Natural killer cell (primary cell): ENCODE measurements around the gene HOXC9. TPM values are rescaled to one million over a fixed set of nuclear protein-coding genes. Genes with fewer than 3 reads are reported as not detected.

Experiments
- ATAC-seq, 3 donors: fragments of 150-1000 bp in 2 of 3; fragments of 200-7000 bp in 1 of 3; cut with Tn5 transposase; 1 replicate in 1 of 3; 2 replicates in 2 of 3; pipeline ENCODE4 v1.10.0; 2021; ENCODE audit warnings: mild to moderate bottlenecking in 2 of 3, moderate library complexity in 2 of 3
- DNase-seq, 2 donors: peaks; one replicate each; pipeline versions ENCODE4 v3.0.0 to v3.0.0-alpha.2; 2013 to 2021; ENCODE audit warnings: mixed read lengths in 1 of 2
- H3K27ac ChIP-seq: one replicate; pipeline ENCODE4 v1.5.1; 2013; ENCODE audit warnings: mild to moderate bottlenecking, low read length
- H3K27me3 ChIP-seq: one replicate; pipeline ENCODE4 v1.6.1; 2013; ENCODE audit warnings: low read length; ENCODE audit not compliant: control insufficient read depth, insufficient read depth
- H3K36me3 ChIP-seq: one replicate; pipeline ENCODE4 v1.6.1; 2013; ENCODE audit warnings: low read length; ENCODE audit not compliant: control insufficient read depth, insufficient read depth
- H3K4me1 ChIP-seq: one replicate; pipeline ENCODE4 v1.6.1; 2013; ENCODE audit warnings: low read length; ENCODE audit not compliant: control insufficient read depth, insufficient read depth
- H3K4me3 ChIP-seq: one replicate; pipeline ENCODE4 v1.5.1; 2013; ENCODE audit warnings: low read length
- H3K9me3 ChIP-seq: one replicate; pipeline ENCODE4 v1.6.1; 2013; ENCODE audit warnings: low read length; ENCODE audit not compliant: control insufficient read depth, insufficient read depth
- H3K27ac Mint-ChIP-seq, 2 donors: one replicate each; pipeline ENCODE4 v1.8.0; 2022; ENCODE audit warnings: mild to moderate bottlenecking in 2 of 2, mixed read lengths in 2 of 2, moderate library complexity in 1 of 2
- H3K27me3 Mint-ChIP-seq, 2 donors: one replicate each; pipeline ENCODE4 v1.8.0; 2022; ENCODE audit warnings: low read depth in 2 of 2, mixed read lengths in 2 of 2
- H3K36me3 Mint-ChIP-seq: one replicate; pipeline ENCODE4 v1.8.0; 2022; ENCODE audit warnings: mixed read lengths
- H3K4me1 Mint-ChIP-seq, 2 donors: one replicate each; pipeline ENCODE4 v1.8.0; 2022; ENCODE audit warnings: mixed read lengths in 2 of 2
- H3K4me3 Mint-ChIP-seq: one replicate; pipeline ENCODE4 v1.8.0; 2022; ENCODE audit warnings: mild to moderate bottlenecking, moderate library complexity, mixed read lengths
- H3K9me3 Mint-ChIP-seq, 2 donors: one replicate each; pipeline ENCODE4 v1.8.0; 2022; ENCODE audit warnings: mixed read lengths in 2 of 2
- CTCF ChIP-seq: fragments of 200-600 bp; IDR thresholded peaks from one replicate; pipeline ENCODE4 v1.8.0; 2022; ENCODE audit warnings: antibody characterized with exemption
- WGBS: methylation state at CpG from one replicate; pipeline ENCODE4 v1.1.7; 2013; ENCODE audit warnings: missing lambda C conversion rate; ENCODE audit not compliant: insufficient coverage; 5-methylcytosine and 5-hydroxymethylcytosine counted together
- intact Hi-C: fragments of 100-400 bp; cut with micrococcal nuclease; formaldehyde crosslinking; loops from one replicate; pipeline ENCODE4 v1.14.2; 2022
- total RNA-seq, 4 donors: library from RNA; stranded (reverse); fragments of 120-200 nt in 1 of 4; gene quantifications; one replicate each; pipeline versions ENCODE4 v1.2.3 to v1.2.4, GENCODE V29; 2013 to 2022

Gene HOXC9
- total RNA-seq, 3 donors from 2014 or later (not counting 1 experiment from before 2014, with no cell fraction given) = not detected

GRCh38 chr12:54045401-54045800 is 45.4 kb downstream of the HOXC9 start:
- Mint-ChIP-seq H3K36me3 (no peaks in the 10 kb centered on the region), H3K4me3 (no peak overlapping the region), H3K4me1 (peaks cover 8 to 18% of the 10 kb centered on the region in 2 donors), H3K9me3 (no peaks in the 10 kb centered on the region), H3K27ac (no peak overlapping the region), H3K27me3 (peaks cover 90 to 93% of the 10 kb centered on the region in 2 donors)
- TF ChIP-seq CTCF = no peak
- no peak for DNase-seq
- intact Hi-C loops = no loop called here
- ATAC-seq = no peak
- Histone ChIP-seq H3K4me3 (no peak overlapping the region), H3K9me3 (no peaks in the 10 kb centered on the region), H3K36me3 (no peaks in the 10 kb centered on the region), H3K4me1 (peaks cover 19% of the 10 kb centered on the region), H3K27ac (no peak overlapping the region), H3K27me3 (peaks cover 81% of the 10 kb centered on the region)

DNA sequence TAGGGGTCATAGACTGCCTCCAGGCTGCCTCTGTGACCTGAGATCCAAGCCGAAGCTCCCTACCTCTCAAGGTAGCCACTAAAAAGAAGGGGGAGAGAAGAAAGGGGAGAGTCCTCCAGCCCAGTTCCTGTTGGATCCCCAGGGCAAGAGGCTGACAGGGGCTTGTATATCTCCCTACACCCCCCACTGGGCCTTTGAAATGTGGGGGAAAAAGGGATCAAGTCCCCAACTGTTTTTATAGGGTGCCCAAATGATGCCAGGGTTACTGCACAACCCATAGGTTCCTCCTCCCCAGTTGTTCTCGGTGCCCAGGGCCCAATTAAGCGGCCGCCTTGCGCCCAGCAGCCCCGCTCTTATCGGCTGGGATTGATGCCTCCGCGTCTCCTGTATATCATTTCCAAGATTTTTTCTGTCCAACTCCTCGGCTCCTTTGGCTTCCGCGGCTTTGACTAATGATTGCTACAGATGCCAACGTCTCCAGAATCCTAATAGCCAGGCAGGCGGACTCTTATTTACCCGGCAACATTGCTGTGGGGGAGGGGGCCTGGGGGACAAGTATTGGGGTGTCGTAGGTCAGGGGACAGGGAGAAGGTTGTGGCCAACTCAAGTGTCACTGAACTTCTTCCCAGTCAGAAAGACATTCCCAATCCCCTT is 46.0 kb downstream of the HOXC9 start:
- Mint-ChIP-seq H3K27ac (no peak overlapping the region), H3K36me3 (no peaks in the 10 kb centered on the region), H3K9me3 (no peaks in the 10 kb centered on the region), H3K27me3 (peaks cover 90 to 93% of the 10 kb centered on the region in 2 donors), H3K4me3 (no peak overlapping the region), H3K4me1 (peaks cover 11 to 24% of the 10 kb centered on the region in 2 donors)
- intact Hi-C loops = no loop called here
- peaks cover 83% of the 10 kb centered on the region for H3K27me3 ChIP-seq
- no peak overlapping the region for H3K27ac ChIP-seq
- peaks cover 22% of the 10 kb centered on the region for H3K4me1 ChIP-seq
- ATAC-seq (no peak), DNase-seq (no peak)
- H3K4me3 ChIP-seq = no peak overlapping the region
- no peaks in the 10 kb centered on the region for H3K36me3 ChIP-seq
- TF ChIP-seq CTCF = no peak
- WGBS = 53% methylated on average over 13 of the region's 16 CpGs
- no peaks in the 10 kb centered on the region for H3K9me3 ChIP-seq

DNA sequence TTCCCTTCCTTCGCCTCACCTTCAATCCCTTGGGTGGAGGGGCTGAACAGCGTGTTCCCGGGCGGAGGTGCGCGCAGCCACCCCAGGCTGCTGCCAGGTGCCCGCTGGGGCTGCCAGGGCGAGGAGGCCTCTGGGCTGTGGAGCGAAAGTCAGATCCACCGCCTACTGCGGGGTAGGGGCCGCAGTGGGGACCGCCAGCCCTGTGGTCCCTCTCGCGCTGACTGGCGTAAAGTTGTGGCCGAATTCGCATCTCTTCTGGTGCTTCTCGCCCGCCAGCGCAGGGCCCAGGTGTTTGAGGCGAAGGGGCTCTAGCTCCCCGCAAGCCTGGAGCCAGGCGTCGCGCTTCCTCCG is 46.8 kb downstream of the HOXC9 start:
- H3K4me1 Mint-ChIP-seq = peaks cover 14 to 32% of the 10 kb centered on the region in 2 donors
- H3K4me3 Mint-ChIP-seq = no peak overlapping the region
- 15% methylated on average over 27 of the region's 27 CpGs for WGBS
- H3K4me3 ChIP-seq = no peak overlapping the region
- H3K27ac ChIP-seq = no peak overlapping the region
- no peak for TF ChIP-seq CTCF
- ATAC-seq = no peak
- H3K36me3 ChIP-seq = no peaks in the 10 kb centered on the region
- DNase-seq = no peak
- intact Hi-C loops = no loop called here
- H3K27me3 Mint-ChIP-seq = peaks cover 93 to 98% of the 10 kb centered on the region in 2 donors
- peaks cover 86% of the 10 kb centered on the region for H3K27me3 ChIP-seq
- no peaks in the 10 kb centered on the region for H3K9me3 Mint-ChIP-seq
- no peaks in the 10 kb centered on the region for H3K36me3 Mint-ChIP-seq
- peaks cover 30% of the 10 kb centered on the region for H3K4me1 ChIP-seq
- H3K27ac Mint-ChIP-seq = no peak overlapping the region
- no peaks in the 10 kb centered on the region for H3K9me3 ChIP-seq
